Stimulated activated CD8-positive, alpha-beta memory T cell treated with anti-CD3 and anti-CD28 coated beads, Interleukin-15, amount 100 ng/mL, for 4 hours (primary cell): ENCODE data around the gene NT5C.
"Not testable (repeated sequence)": the region's sequence is repeated elsewhere in the genome, so short reads cannot be mapped to it uniquely, and the experiment has no call there.

Experiments used
- DNase-seq, 2 donors: peaks; one replicate each; pipeline ENCODE4 v3.0.0-alpha.2; 2020; ENCODE audit warnings: low read depth in 2 of 2

NT5C gene

DNA sequence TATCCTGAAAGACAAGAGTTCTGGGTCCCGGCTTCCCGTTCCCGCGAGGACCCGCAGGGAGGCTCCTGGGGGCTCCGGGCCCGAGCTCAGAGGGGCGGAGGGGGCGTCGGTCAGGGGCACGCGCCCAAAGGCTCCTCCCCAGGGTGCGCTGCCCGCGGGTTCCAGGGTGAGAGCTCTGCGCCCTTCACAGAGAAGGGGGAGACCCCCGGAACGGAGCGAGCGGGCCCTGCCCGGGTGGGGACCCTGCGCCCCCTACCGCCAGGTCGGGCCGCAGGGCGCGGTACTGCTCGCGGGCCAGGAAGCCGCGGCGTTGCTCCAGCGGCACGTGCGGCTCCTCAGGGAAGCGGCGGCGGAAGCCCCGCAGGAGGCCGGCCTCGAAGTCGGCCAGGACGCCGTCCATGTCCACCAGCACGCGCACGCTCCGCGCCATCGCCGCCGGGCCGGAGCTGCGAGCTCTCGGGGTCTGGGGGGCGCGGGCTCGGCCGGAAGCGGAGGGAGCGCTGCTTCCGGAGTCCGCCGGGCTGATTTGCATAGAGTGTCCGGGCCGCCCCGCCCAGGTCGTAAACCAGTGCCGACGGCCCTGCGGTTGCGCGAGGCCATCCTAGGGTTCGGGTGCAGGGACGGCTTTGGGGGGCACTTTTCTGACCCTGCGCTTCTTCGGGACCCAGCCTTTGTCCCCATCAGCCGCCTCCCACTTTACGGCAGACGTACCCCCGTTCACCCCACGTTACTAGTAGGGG is at the start of gene NT5C:
Gene NT5C (minus strand): TSS at position 465 of the 740 bp plus-strand sequence. CDS start 35 bp downstream, at position 430.
- DNase-seq: peak; percentile 38 to 55

- DNase-seq: no peak
Measured at GRCh38 chr17:75181110-75181509, 49.6 kb upstream of the NT5C start.

- DNase-seq: no peak
Measured at GRCh38 chr17:75178453-75178852, 46.9 kb upstream of the NT5C start.

GRCh38 chr17:75176625-75177024 is 45.1 kb upstream of the NT5C start:
- no peak for DNase-seq

GRCh38 chr17:75174996-75175395 is 43.5 kb upstream of the NT5C start:
- DNase-seq: no peak

DNA sequence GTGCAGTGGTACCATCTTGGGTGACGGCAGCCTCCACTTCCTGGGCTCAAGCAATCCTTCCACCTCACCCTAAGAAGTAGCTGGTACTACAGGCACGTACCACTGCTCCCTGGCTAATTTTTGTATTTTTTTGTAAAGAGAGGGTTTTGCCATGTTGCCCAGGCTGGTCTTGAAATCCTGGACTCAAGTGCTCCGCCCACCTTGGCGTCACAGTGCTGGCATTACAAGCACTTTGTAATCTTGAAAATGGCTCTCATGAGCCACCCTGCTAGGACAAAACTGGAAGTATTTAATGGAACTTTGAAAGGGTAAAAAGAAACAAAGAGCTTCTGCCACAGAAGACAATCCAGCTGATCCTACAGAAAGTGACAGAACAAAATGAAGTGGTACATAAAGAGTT is 42.0 kb upstream of the NT5C start:
- DNase-seq: no peak

GRCh38 chr17:75168998-75169397 is 37.5 kb upstream of the NT5C start:
- DNase-seq: no peak

DNA sequence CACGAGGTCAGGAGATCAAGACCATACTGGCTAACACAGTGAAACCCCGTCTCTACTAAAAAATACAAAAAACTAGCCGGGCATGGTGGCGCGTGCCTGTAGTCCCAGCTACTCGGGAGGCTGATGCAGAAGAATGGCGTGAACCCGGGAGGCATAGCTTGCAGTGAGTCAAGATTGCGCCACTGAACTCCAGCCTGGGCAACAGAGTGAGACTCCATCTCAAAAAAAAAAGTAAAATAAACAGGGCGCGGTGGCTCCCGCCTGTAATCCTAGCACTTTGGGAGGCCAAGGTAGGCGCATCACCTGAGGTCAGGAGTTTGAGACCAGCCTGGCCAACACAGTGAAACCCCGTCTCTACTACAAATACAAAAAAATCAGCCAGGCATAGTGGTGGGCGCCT is 33.1 kb upstream of the NT5C start:
- DNase-seq: not testable (repeated sequence)

- no peak for DNase-seq
Measured at GRCh38 chr17:75163074-75163473, 31.5 kb upstream of the NT5C start.

DNA sequence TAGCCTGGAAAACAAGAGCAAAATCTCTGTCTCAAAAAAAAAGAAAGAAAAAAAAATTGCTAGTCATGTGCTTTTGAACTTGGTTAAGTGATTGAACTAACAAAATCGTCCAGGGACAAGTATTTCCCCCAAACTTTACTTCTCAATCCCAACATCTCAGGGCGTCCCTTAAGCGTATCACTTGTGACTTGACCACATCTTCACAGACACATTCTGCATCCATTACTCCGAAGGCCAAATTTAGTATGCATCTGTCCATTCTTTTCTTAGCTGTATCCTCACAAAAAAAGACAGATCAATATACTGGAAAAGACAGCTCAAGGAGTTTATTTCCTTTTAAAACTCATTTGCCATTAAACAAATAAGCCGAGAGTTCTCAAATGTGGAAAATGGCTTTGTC is 28.7 kb upstream of the NT5C start:
- DNase-seq: no peak

GRCh38 chr17:75159196-75160031 is 27.9 kb upstream of the NT5C start:
- DNase-seq: no peak

- DNase-seq: not testable (repeated sequence)
Measured at GRCh38 chr17:75158480-75158879, 26.9 kb upstream of the NT5C start.

DNA sequence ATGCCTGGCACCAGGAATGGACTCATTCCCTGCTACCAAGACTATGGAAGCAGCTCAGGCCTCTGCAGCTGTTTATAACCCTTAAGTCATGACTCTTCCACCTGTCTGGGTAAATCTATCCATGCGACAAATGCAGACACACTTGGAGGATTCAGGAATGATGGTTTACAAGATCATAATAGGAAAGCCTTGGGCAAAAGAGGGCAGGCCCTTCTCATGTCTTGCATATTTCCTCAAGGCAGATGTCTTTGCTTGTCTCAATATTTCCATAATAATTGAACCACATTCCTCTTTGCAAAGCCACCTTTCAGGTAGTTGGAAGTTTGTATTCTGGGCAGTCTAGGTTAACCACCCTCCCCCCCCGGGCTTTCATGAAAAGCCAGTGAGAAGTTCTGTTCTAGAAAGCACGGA is 23.7 kb upstream of the NT5C start:
- no peak for DNase-seq

DNA sequence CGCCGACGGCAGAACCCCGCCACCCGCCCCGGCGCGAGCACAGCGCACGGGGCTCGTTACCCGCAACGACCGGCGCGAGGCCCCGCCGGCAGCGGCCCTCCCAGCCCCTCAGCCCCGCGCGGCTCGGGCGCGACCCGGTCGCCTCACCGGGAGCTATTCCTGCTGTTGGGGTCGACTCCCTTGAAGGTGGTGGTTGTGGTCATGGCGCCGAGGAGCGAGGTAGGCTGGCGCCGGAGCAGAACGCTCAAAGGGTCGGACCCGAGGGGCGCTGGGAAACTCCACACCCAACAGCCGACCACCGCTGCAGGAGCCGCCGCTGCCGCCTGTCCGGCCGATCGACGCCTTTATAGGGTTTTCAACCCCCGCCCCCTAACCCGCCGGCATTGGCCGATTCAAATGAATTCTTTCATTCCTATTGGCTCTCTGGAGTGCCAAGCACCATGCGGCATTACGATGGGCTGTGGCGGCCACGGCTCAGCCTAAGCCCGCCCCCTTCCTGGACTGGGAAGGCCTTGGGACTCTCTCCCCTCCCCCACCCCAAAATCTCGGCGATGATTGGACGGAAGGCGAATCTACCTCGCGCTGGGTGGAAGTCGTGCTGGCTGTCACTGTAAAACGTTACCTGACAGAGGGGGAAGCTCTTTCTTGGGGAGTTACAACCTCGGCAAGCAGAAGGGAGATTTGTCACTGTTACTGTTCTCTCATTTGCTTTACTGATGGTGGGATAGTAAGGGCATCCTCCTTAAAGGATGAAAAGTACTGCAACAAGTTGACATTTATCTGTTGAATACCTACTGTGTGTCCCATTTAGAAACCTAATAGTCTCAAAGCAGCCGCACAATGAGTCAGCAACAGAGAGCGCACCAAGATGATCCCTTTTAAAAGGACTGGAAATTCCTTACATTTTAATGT is 22.9 kb upstream of the NT5C start, which contains the start of gene JPT1:
Gene JPT1 (minus strand): TSS at position 318 of the 912 bp plus-strand sequence. CDS start 115 bp downstream, at position 203.
- peak; percentile 93 to 97 for DNase-seq

- DNase-seq: no peak
Measured at GRCh38 chr17:75153780-75154194, 22.2 kb upstream of the NT5C start.

GRCh38 chr17:75152922-75153779 is 21.6 kb upstream of the NT5C start:
- no peak for DNase-seq

- DNase-seq: no peak
Measured at GRCh38 chr17:75152523-75152921, 21.0 kb upstream of the NT5C start.

DNA sequence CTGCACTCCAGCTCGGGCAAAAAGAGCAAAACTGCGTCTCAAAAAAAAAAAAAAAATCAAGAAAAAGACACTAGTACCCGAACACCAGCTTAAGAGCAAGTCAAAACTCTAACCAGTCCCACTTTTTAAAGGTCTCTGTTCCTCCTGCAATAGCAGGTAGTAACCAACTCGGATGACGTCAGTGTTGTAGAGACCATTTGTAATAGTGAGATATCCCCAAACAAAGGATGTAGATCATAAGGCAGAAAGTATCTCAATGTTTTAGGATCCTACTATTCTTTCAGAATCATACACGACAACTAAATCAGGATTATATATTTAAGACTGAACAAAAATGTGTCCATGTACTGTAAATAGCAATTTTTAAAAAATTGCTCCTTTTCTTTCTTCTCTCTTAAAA is 20.4 kb upstream of the NT5C start:
- DNase-seq: no peak

DNA sequence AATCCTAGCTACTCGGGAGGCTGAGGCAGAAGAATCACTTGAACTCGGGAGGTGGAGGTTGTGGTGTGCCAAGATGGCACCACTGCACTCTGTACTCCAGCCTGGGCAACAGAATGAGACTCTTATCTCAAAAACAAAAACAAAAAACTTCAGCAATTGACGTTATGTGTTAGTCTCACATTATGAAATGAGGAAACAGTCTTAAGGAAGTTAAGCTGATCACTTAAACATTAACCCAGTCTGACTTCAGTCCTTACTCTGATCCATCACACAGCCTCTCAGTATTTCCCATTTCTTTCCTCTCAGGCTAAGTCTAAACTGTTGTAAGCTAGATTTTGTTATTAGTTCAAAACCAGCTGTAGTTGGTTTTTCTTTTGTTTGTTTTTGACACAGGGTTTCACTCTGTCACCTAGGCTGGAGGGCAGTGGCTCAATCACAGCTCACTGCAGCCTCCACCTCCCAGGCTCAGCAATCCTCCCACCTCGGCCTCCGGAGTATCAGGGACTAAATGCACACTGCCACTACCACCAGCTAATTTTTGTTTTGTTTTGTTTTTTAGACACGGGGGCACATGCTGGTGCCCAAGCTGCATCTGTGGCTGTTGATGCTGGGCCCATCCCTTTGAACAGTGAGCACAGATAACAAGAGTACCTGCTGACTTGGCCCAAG is 16.5 kb upstream of the NT5C start:
- no peak for DNase-seq

GRCh38 chr17:75146592-75146991 is 15.1 kb upstream of the NT5C start:
- no peak for DNase-seq
